Activated B cell treated with CpG ODN at 0.5 μM for 24 hours (primary cell): ENCODE data around the gene BSN. TPM values are rescaled to one million over a fixed set of nuclear protein-coding genes. Genes with fewer than 3 reads are reported as not detected.

Experiments used
- ATAC-seq: fragments of 200-7000 bp; cut with Tn5 transposase; one replicate; pipeline ENCODE4 v1.10.0; 2021; ENCODE audit warnings: low read depth, mild to moderate bottlenecking, moderate library complexity
- CTCF ChIA-PET: fragments of 350-600 bp; sonication (Branson Sonifier 250); formaldehyde crosslinking; loops from one replicate; lab custom pipeline; 2021; ENCODE audit warnings: antibody characterized with exemption; lab: Charles Lee
- POLR2A ChIA-PET: fragments of 350-600 bp; sonication (Branson Sonifier 250); formaldehyde crosslinking; loops from one replicate; lab custom pipeline; 2021; ENCODE audit warnings: antibody characterized with exemption; lab: Charles Lee
- DNase-seq: peaks from one replicate; pipeline ENCODE4 v3.0.0; 2022
- H3K27ac Mint-ChIP-seq: one replicate; pipeline ENCODE4 v1.8.0; 2020; ENCODE audit warnings: mixed read lengths
- H3K27me3 Mint-ChIP-seq: one replicate; pipeline ENCODE4 v1.8.0; 2021; ENCODE audit warnings: mixed read lengths
- H3K36me3 Mint-ChIP-seq: one replicate; pipeline ENCODE4 v1.8.0; 2021; ENCODE audit warnings: low read depth, mixed read lengths
- H3K4me1 Mint-ChIP-seq: one replicate; pipeline ENCODE4 v1.8.0; 2021; ENCODE audit warnings: mixed read lengths
- H3K4me3 Mint-ChIP-seq: one replicate; pipeline ENCODE4 v1.8.0; 2020; ENCODE audit warnings: mild to moderate bottlenecking, mixed read lengths
- H3K9me3 Mint-ChIP-seq: one replicate; pipeline ENCODE4 v1.8.0; 2020; ENCODE audit warnings: mixed read lengths
- CTCF ChIP-seq: fragments of 200-600 bp; IDR thresholded peaks from one replicate; pipeline ENCODE4 v1.8.0; 2022; ENCODE audit warnings: antibody characterized with exemption, mild to moderate bottlenecking
- intact Hi-C: fragments of 100-400 bp; cut with micrococcal nuclease; formaldehyde crosslinking; loops from one replicate; pipeline ENCODE4 v1.15.1; 2024
- total RNA-seq: library from RNA; stranded (reverse); gene quantifications from 2 replicates; pipeline ENCODE4 v1.2.3, GENCODE V29; 2022

Gene BSN
- total RNA-seq, 1 donor from 2014 or later: 0.69 TPM

- no peak for ATAC-seq
- intact Hi-C loops: no loop called here
- H3K9me3 Mint-ChIP-seq: no peaks in the 10 kb centered on the region
- POLR2A ChIA-PET: no interaction called here
- TF ChIP-seq CTCF: no peak
- H3K27ac Mint-ChIP-seq: no peak overlapping the region
- H3K27me3 Mint-ChIP-seq: no peaks in the 10 kb centered on the region
- no peaks in the 10 kb centered on the region for H3K36me3 Mint-ChIP-seq
- CTCF ChIA-PET: no interaction called here
- DNase-seq: no peak
- peaks cover 8% of the 10 kb centered on the region for H3K4me1 Mint-ChIP-seq
- H3K4me3 Mint-ChIP-seq: no peak overlapping the region
These were observed 102.3 kb downstream of the BSN start for GRCh38 chr3:49656541-49657112.

GRCh38 chr3:49657208-49657915, 103.1 kb downstream of the BSN start:
- CTCF ChIA-PET: no interaction called here
- TF ChIP-seq CTCF: no peak

GRCh38 chr3:49658711-49659110, 104.4 kb downstream of the BSN start:
- H3K9me3 Mint-ChIP-seq: no peaks in the 10 kb centered on the region
- no peak overlapping the region for H3K4me3 Mint-ChIP-seq
- no peak for DNase-seq
- POLR2A ChIA-PET: no interaction called here
- CTCF ChIA-PET: no interaction called here
- no peak overlapping the region for H3K27ac Mint-ChIP-seq
- no peak for ATAC-seq
- no peaks in the 10 kb centered on the region for H3K36me3 Mint-ChIP-seq
- intact Hi-C loops: no loop called here
- H3K27me3 Mint-ChIP-seq: no peaks in the 10 kb centered on the region
- TF ChIP-seq CTCF: no peak
- H3K4me1 Mint-ChIP-seq: peaks cover 8% of the 10 kb centered on the region

More at GRCh38 chr3:49657208-49657915, 103.1 kb downstream of the BSN start:
- ATAC-seq (no peak), DNase-seq (no peak)
- Mint-ChIP-seq H3K36me3 (no peaks in the 10 kb centered on the region), H3K4me3 (no peak overlapping the region), H3K27ac (no peak overlapping the region), H3K9me3 (no peaks in the 10 kb centered on the region), H3K4me1 (peaks cover 8% of the 10 kb centered on the region), H3K27me3 (no peaks in the 10 kb centered on the region)
- intact Hi-C loops: no loop called here
- POLR2A ChIA-PET: no interaction called here

- ATAC-seq: no peak
- intact Hi-C loops: no loop called here
- Mint-ChIP-seq H3K36me3 (no peaks in the 10 kb centered on the region), H3K4me3 (no peak overlapping the region), H3K9me3 (no peaks in the 10 kb centered on the region), H3K4me1 (peaks cover 7% of the 10 kb centered on the region), H3K27ac (no peak overlapping the region), H3K27me3 (no peaks in the 10 kb centered on the region)
- no peak for DNase-seq
- CTCF ChIA-PET: no interaction called here
- TF ChIP-seq CTCF: no peak
- POLR2A ChIA-PET: no interaction called here
These were observed 105.5 kb downstream of the BSN start for GRCh38 chr3:49659756-49660155.

GRCh38 chr3:49661281-49661680, 107.0 kb downstream of the BSN start:
- H3K36me3 Mint-ChIP-seq: no peaks in the 10 kb centered on the region
- POLR2A ChIA-PET: no interaction called here
- no peak for TF ChIP-seq CTCF
- intact Hi-C loops: no loop called here
- DNase-seq (no peak), ATAC-seq (no peak)
- no peak overlapping the region for H3K4me3 Mint-ChIP-seq
- no peaks in the 10 kb centered on the region for H3K27me3 Mint-ChIP-seq
- no peak overlapping the region for H3K27ac Mint-ChIP-seq
- no peaks in the 10 kb centered on the region for H3K9me3 Mint-ChIP-seq
- H3K4me1 Mint-ChIP-seq: no peaks in the 10 kb centered on the region
- CTCF ChIA-PET: no interaction called here
